Activated CD4-positive, CD25-positive, alpha-beta regulatory T cell (primary cell): ENCODE results near the gene IGSF23.

ENCODE experiments used
- DNase-seq, 4 experiments: peaks; one replicate each; lab custom pipeline; 2025; lab: John Stamatoyannopoulos, UW

Gene IGSF23

DNA sequence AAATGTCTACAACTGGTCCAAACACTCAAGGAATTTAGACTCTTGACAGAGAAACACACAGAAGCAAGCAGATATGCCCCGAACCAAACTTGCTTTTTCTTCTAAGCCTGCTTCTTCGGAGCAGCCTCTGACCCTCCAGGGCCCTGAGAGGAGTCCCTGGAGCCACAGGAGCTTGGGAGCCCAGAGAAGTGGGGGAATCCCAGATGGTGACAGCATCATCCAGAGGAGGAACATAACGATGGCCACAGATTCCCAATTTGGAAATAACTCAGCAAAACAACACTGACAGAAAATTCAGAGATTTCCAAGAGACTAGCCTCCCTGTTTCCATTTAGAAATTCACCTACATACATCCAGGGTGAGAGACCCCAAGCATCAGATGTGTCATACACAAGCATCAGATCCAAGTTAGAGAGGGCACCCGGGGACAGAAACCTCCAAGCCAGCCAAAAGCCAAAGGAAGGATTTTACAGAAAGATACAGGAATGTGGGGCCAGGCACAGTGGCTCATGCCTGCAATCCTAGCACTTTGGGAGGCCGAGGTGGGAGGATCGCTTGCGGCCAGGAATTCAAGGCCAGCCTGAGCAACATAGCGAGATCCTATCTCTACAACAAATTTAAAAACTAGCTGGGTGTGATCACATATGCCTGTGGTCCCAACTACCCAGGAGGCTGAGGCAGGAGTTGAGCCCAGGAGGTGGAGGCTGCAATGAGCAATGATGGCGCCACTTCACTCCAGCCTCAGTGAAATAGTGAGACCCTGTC lies 28.3 kb downstream of the IGSF23 start:
- no peak for DNase-seq

DNA sequence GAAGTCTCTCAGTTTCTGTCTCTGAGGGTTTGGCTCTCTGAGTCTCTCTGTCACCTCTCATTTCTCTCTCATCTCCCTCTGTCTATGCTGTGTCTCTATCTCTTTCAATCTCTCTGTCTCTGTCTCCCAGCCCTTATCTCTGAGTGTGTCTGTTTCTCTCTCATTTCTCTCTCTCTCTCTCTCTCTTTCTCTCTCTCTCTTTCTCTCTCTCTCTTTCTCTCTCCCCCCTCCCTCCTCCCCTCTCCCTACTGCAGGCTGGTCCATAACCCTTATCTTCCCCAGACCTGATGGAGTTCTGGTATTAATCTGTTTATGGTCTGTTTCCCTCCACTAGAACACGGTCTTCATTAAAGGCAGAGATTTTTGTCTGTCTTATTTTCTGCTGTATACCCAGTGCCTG lies 29.0 kb downstream of the IGSF23 start:
- DNase-seq = no peak

DNA sequence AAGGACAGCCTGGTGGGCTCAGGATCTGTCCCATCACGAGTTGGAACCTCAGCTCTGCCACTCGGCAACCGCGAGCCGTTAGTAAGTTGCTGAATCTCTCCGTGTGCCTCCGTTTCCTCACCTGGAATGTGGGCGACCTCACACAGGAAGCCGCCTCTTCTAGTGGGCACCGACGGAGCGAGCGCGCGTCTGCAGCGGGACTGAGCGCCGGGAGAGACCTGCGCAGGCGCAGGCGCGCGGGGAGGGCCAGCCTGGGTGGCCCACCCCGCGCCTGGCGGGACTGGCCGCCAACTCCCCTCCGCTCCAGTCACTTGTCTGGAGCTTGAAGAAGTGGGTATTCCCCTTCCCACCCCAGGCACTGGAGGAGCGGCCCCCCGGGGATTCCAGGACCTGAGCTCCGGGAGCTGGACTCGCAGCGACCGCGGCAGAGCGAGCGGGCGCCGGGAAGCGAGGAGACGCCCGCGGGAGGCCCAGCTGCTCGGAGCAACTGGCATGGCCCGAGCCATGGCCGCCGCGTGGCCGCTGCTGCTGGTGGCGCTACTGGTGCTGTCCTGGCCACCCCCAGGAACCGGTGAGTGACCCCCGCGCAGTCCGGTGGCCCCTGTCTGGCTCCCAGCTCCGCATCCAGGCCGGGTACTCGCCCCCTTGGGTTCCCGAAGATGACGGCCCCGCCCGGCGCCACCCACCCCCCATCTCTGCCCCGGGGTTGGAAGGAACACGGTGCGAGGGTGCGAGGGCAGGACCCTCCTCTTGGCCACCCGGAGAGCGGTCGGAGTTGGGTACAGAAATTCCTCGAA lies 30.4 kb downstream of the IGSF23 start, which contains the start of gene PVR:
TSS of gene PVR (plus strand) at position 306 of the 797 bp plus-strand sequence. CDS start at position 493, 187 bp downstream.
- no peak for DNase-seq

DNA sequence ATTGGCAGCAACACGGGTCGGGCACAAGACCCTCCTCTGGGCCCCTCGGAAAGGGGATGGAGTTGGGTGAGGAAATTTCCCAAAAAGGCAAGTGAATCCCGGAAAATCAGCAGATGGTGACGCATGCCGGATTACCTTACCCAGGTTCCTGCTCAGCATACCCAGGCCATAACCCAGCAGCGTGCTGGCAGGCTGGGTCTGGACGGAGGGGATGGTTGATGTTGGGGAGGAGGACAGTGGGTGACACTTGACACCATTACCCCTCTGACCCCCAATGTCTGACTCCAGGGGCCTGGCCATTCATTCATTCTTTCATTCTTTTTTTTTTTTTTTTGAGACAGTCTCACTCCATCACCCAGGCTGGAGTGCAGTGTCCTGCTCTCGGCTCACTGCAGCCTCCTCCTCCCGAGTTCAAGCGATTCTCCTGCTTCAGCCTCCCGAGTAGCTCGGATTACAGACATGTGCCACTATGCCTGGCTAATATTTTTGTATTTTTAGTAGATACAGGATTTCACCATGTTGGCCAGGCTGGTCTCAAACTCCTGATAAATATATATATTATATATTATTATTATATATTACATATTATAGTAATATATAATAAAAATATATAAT lies 31.1 kb downstream of the IGSF23 start:
- DNase-seq = no peak

DNA sequence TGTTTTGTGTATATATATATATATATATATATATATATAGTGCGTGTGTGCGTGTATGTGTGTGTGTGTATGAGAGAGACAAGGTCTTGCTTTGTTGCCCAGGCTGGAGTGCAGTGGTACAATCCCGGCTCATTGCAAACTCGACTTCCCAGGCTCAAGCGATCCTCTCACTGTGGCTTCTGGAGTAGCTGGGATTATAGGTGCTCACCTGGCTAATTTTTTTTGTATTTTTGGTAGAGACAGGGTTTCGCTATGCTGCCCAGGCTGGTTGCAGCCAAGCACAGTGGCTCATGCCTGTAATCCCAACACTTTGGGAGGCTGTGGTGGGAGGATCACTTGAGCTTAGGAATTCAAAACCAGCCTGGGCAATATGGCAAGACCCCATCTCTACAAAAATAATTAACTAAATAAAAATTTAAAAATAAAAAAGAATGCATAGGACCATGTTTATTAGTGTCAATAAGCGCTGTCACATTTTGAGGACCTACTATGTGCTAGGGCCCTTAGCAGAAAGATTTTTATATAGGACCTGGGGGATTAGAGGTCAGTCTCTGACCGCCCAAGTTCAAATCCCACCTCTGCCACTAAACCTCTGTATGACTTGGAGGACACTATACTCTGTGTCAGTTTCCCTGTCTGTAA lies 32.2 kb downstream of the IGSF23 start:
- no peak for DNase-seq

DNA sequence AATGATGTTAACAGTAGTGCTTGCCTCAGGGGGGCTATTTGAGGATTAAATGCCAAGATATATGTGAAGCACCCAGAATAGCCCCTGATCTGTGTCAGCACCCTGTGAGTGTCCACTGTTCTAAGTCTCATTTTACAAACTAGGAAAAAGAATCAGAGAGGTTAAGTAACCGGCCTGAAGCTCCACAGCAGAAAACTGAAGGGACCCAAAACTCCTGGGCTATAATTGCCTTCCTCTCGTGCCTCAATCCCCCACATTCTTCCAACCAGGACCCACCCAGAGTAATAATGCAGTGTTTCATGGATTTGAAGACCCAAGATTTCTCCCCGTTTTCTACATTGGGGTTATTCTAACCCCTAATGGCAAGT lies 32.7 kb downstream of the IGSF23 start:
- DNase-seq = no peak

DNA sequence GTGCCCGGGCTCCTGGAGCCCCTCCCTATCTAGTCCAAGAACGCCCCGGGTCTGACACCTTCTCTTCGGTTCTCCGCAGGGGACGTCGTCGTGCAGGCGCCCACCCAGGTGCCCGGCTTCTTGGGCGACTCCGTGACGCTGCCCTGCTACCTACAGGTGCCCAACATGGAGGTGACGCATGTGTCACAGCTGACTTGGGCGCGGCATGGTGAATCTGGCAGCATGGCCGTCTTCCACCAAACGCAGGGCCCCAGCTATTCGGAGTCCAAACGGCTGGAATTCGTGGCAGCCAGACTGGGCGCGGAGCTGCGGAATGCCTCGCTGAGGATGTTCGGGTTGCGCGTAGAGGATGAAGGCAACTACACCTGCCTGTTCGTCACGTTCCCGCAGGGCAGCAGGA lies 33.8 kb downstream of the IGSF23 start:
- DNase-seq = no peak

DNA sequence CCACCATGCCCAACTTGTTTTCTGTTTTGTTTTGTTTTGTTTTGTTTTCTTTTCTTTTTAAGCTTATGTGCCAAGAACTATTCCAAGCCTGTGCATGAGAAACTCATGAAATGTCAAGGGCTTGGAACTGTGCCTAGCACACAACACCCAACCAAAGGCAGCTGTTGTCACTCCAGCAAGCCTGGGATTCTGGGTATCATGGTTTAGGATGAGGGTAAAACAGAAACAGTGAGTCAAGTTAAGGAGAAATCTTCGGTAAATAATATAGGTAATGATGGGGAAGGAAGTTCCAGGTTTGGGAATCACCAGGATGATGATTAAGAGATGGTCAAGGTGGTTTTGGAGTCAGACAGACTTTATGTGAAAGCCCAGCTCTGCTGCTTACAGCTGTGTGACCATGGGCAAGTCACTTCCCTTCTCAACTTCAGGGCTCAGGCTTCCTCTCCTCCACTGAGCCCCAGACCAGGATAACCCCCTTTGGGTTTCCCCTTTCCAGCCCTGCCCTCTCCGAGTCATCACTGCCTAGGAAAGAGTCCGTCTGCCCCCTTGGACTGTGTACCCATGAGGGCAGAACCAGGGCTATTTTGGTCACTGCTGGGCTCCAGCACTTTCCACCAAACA lies 35.4 kb downstream of the IGSF23 start:
- DNase-seq = no peak

DNA sequence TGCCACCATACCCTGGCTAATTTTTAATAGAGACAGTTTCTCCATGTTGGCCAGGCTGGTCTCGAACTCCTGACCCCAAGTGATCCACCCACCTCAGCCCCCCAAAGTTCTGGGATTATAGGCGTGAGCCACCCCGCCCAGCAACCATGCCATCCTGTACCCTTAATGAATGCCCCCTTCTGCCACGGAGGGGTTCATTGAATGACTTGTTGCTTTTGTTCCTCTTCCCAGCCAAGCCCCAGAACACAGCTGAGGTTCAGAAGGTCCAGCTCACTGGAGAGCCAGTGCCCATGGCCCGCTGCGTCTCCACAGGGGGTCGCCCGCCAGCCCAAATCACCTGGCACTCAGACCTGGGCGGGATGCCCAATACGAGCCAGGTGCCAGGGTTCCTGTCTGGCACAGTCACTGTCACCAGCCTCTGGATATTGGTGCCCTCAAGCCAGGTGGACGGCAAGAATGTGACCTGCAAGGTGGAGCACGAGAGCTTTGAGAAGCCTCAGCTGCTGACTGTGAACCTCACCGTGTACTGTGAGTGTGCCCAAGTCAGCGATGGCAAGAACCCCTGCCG lies 36.3 kb downstream of the IGSF23 start:
- DNase-seq = no peak

DNA sequence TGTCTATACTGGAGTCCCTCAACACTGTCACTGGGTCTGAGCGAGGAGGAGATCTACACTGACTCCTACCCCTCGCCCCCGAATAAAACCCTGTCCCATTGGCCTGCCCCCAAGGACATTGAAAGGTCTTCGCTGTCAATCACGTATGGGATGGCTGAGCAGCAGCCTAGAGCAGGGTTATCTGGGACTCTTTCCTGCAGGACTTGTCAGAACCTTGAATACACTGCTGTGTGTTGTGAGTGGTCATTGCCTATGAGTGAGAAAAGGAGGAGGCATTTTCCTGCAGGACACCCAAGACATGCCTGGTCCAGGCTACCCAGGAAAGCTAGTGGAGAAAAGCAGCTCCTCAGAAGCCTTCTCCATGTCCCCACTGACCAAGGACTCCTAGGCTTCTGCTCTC lies 40.0 kb downstream of the IGSF23 start:
- no peak for DNase-seq

DNA sequence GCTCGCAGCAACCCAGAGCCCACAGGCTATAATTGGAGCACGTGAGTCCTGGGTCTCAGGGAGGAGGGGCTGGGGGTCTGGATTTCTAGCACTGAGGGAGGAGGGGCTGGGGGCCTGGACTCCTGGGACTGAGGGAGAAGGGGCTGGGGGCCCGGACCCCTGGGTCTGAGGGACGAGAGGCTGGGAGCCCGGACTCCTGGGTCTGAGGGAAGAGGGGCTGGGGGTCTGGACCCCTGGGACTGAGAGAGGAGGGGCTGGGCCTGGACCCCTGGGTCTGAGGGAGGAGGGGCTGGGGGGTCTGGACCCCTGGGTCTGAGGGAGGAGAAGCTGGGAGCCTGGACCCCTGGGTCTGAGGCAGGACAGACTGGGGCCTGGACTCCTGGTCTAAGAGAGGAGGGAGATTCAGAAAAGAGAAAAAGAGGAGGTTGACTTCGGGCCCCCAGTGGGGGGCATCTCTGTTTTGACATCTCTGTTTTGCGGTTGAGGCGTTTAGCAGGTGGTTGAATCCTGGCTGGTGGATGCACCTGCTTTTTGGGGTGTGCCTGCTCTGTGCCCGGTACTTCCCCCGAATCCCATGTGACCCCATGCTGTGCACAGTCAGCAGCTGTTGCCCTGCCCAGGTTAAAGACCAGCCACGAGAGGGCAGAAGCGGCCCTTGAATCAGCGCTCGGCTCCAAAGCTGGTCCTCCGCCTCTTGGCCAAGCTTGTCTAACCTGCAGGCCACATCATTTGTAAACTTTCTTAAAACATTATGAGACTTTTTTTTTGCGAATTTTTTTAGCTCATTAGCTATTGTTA lies 40.8 kb downstream of the IGSF23 start:
- peak; percentile 18 to 34 (median 28) for DNase-seq

DNA sequence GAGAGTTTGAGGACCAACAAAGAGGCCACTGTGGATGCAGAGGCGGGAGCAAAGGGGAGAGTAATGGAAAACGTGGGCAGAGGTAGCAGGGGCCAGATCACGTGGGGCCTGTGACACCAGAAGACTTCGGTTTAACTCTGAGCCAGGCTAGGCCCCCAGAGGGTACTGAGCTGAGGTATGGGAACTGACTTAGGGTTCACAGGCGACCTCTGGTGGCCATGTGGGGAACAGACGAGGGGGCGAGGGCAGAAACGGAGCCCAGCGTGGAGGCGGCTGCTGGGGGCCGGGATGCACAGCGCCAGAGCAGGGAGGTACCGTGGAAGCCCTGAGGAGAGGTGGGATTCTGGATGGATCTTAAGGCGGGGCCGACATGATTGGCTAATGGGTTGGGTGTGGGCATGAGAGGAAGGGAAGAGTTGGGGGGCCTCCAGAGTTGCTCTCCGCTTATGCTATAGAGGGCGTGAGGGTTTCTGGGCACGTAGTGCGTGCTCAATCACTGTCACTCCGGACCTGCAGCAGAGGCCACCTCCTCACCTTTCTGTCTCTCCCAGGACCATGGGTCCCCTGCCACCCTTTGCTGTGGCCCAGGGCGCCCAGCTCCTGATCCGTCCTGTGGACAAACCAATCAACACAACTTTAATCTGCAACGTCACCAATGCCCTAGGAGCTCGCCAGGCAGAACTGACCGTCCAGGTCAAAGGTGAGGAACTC lies 44.0 kb downstream of the IGSF23 start:
- peak; percentile 11 to 50 (median 32) for DNase-seq

DNA sequence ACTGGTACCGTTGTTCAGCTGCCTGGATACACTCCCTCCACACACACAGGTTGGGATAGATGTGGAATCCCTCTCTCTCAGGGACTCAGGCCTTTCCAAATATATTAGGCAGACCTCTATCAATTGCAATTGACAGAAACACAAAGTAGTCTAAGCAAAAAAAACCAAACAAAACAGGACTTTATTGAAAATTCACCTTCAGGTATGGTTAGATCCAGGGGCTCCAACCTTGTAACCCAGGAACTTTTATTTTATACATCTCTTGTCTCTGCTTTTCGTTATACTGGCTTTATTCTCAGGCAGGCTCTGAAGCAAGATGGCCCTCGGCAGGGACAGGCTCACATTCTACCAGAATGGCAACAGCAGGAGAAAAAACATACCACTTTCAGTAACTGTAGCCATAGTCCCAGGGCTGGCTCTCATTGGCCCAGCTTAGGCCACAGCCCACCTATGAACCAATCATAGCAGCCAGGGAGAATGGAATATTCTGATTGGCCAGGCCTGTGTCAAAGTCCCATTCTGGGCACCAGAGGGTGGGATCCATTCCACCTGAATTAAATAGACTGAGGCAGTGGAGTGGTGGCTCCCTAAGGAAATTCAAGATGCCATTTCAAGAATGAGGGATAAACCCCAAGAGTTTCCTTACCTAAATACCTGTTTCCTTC lies 44.8 kb downstream of the IGSF23 start:
- no peak for DNase-seq

DNA sequence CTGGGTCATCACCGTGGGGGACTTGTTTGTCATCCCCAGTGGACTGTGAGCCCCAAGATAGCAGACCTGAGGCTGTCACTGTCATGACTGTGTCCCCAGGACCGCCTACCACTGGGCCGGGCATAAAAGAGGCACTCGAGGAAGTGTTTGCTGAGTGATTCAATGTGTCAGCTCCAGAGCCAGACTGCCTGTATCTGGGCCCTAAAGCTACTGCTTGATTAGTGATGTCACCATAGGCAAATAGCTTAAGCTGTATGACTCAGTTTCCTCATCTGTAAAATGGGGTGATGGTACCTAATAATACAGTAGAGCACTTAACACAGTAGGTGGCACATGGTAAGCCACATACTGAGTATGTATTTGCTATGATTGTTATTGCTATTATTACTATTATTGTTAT lies 46.7 kb downstream of the IGSF23 start:
- no peak for DNase-seq

DNA sequence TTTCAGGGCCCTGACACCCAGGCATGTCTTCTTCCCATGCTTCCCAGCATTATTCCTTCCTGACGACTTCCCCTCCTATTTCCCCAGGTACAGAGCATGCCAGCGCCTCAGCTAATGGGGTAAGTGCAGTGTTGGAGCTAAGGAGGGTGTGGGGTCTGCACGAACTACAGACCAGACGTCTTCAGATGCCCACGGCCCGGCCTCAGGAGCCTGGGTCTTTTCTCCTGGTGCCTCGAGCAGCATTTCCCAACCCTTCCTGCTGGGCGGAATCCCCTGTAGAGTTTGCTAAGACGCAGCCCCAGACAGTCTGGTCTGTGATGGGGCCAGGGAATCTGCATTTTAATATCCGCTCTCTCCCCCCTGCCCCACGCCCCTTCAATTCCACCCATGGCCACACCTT lies 47.8 kb downstream of the IGSF23 start:
- DNase-seq = no peak

DNA sequence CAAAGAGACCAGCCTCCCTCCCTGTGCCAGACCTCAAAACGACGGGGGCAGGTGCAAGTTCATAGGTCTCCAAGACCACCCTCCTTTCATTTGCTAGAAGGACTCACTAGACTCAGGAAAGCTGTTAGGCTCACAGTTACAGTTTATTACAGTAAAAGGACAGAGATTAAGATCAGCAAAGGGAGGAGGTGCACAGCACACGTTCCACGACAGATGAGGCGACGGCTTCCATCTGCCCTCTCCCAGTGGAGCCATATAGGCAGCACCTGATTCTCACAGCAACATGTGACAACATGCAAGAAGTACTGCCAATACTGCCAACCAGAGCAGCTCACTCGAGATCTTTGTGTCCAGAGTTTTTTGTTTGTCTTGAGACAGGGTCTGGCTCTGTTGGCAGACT lies 48.5 kb downstream of the IGSF23 start:
- DNase-seq = no peak

DNA sequence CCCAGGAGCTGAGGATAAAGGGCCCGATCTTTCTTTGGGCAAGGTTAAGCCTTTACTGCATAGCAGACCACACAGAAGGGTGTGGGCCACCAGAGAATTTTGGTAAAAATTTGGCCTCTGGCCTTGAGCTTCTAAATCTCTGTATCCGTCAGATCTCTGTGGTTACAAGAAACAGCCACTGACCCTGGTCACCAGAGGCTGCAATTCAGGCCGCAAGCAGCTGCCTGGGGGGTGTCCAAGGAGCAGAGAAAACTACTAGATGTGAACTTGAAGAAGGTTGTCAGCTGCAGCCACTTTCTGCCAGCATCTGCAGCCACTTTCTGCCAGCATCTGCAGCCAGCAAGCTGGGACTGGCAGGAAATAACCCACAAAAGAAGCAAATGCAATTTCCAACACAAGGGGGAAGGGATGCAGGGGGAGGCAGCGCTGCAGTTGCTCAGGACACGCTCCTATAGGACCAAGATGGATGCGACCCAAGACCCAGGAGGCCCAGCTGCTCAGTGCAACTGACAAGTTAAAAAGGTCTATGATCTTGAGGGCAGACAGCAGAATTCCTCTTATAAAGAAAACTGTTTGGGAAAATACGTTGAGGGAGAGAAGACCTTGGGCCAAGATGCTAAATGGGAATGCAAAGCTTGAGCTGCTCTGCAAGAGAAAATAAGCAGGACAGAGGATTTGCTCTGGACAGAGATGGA lies 49.5 kb downstream of the IGSF23 start:
- DNase-seq = no peak

DNA sequence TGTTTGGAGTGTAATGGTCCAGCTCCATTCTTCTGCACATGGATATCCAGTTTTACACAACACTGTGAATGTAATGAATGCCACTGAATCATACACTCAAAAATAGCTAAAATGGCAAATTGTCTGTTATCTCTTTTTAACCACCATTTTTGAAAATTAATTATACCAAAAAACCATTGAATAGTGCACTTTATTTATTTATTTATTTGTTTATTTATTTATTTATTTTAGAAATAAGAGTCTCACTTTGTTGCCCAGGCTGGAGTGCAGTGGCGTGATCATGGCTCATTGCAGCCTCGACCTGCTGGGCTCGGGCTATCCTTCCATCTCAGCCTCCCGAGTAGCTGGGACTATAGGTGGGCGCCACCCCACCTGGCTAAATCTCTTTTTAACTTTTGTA lies 50.6 kb downstream of the IGSF23 start:
- no peak for DNase-seq

DNA sequence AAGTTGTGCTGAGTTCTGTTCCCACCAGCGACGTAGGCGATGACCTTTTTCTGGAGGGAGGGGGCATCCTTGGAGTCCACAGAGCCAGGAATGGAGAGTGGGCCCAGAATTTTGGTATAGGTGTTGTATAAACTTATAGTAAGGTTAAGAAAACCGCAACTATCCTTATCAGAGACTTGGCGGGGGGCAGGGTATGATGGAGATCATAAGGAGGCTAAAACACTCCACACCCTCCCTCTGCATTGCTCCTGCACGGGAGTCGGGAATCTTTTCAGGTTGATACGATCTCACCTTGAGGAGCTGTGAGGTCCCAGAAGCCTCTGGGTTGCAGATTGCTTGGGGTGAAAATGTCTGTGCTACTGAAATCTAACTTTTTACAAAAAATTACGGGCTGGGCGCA lies 51.6 kb downstream of the IGSF23 start:
- no peak for DNase-seq
